NCI-H2171 treated with DMSO at 0.1 percent for 48 hours (cell line): ENCODE measurements around the gene ALDOC.

Source experiments
- DNase-seq: peaks from one replicate; lab custom pipeline; 2025; lab: John Stamatoyannopoulos, UW

ALDOC gene

DNA sequence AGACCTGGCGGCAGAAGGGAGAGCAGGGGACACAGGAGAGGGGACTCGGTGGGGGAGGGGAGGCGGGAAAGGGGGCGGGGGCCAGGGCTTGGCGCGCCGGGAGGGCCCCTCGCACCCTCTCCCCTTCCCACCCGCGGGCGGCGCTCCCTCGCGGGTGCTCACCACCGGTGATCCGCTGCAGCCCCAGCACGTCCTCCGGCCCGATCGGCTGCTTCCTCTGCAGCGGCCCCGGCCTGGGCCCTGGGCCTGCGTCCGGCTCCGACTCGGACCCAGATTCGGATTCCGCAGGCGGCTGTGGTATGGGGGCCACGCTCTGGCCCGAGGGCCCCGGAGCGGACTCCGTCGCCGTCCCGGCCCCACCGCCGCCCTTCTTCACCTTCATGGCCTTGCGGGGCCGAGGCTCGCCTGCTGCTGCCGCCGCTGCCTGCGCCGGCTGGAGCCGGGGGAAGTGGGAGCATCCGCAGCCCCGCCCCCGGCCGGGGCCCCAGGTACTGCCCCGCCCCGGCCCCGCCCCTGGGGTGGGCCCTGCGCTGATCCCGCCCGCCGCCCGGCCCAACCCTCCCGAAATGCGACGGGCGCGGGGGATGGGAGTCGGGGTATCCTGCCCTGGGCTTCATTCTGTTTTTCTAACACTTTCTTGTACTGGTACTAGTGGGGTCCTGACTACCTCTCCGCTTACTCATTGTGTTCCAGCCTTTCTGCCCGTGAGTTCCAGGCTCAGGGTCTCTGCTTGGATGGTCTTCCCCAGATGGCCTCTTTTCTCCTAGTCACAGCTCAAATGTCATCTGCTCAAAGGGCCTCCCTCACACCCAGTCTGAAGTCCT lies 24.3 kb downstream of the ALDOC start, which contains the start of gene UNC119:
Gene UNC119 (minus strand): TSS at position 449 of the 824 bp plus-strand sequence. CDS start 67 bp downstream, at position 382.
- DNase-seq = peak; percentile 91

DNA sequence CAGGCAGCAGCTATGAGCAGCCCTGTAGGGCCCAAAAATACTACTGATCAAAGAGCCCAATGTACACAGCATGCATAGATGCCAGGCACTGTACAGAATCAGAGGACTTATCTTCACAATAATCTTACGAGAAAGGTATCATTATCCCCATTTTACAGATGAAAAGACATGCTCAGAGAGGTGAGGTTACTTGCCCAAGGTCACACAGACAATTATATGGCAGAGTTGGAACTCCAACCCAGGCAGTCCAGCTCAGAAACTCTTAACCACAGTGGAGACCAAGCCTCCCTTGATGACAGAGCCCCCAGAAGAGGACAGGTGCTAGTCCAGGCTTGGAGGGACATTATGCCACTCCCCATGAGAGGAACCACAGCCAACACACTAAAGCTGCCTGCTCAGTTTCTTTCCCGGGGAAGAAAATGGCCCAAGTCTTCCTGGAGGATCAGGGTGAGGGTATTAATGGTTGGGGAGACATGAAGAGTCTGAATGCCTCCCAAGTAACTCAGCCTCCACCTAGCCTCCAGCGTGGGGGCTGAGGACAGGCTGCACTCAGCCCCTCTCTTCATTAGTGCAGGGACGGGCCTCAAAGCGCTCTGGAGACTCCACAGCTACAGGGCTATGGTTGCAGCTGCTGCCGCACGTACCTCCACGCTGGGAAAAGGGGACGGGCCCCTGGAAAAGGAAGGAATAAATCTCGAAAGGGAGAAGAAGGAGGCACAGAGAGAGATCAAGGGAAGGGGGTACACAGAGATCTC lies 25.1 kb downstream of the ALDOC start:
- DNase-seq = no peak

DNA sequence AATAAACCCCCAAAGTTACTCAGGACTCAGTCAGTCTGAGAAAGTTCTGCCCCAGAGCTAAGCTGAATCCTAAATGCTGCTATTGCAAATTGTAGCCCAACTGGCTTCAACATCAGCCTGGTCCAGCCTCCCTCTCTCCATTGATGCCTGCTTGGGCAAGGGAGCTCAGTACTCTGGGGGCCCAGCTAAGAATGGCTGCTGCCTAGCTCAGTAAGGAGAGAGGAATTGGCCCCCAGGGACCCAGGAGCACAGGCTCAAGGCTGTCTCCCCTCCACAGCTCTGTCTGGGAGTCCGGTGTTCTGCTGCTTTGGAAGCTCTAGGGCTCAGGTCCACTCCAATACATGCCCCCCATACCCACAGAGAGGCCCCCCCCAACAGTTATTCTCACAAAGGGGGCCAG lies 25.8 kb downstream of the ALDOC start:
- no peak for DNase-seq

DNA sequence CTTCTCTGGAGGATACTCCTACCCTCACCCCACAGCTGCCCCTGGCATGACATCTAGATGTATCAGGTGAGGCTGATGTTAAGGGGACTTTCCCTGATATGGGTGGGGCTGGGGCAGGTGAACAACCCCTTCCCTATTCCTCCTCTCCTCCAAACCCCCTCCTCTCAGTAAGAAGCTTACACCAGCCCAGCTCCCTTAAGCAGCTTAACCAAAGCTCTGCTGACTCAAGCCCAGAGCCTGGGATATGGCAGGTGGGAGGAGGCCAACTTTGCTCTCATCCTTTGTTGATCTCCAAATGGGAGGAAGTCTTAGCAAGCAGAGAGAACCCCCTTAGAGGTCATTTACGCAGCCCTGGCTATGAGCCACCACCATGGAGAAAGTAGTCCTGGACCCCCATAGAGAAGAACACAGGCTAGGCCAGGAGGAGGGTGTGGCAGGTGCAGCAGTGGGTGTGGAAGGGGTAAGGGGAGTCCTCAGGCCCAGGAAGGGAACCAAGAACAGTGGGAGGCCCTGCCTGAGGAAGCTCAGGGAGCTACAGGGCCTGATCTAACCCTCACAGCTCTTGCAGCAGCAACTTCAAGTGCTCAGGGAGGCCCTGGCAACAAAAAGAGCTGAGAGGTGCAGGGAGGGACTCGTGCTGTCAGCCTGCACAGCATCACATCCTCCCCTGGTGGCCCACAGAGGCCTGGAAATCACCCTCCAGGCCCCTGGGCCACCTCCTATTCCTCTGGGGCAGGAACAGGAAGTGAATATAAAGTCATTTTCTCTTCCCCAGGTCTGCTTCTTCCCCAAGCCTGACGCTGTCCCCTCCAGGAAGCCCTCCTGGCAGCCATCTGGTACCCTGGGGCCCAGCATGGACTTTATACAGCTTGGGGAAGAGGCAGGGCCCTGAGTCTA lies 27.2 kb downstream of the ALDOC start:
- DNase-seq = no peak

DNA sequence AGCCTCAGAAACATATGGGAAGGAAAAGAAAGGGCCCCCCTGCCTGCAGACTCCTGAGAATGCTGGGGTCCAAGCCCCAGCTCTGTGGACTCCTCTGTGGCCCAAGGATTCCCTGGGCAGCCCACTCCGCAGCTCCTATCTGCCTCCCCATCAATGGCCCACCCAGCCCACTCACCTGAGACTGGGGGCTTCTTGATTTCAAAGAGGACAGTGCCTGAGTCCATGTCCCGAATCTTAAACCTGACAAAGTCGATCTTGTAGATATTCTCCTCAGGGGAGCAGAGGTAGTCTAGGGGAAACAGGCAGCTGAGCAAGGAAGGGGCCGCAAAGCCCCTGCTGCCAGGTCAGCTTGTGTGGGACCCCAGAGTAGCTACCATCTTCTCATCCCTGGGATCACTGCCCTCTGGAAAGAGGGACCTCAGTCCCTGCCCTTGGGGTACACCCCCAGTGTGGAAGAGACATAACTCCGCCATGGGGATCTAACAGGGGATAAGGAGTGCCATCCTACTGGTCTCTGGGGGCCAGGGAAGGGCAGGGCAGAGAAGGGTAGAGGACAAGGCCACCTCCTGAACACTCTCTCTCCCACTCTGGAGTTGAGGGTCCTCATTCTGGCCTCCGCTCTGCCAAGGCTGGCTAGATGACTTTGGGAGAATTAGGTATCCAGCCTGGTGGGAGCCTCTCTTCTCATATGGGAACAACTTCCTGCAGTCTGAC lies 28.1 kb downstream of the ALDOC start:
- no peak for DNase-seq

DNA sequence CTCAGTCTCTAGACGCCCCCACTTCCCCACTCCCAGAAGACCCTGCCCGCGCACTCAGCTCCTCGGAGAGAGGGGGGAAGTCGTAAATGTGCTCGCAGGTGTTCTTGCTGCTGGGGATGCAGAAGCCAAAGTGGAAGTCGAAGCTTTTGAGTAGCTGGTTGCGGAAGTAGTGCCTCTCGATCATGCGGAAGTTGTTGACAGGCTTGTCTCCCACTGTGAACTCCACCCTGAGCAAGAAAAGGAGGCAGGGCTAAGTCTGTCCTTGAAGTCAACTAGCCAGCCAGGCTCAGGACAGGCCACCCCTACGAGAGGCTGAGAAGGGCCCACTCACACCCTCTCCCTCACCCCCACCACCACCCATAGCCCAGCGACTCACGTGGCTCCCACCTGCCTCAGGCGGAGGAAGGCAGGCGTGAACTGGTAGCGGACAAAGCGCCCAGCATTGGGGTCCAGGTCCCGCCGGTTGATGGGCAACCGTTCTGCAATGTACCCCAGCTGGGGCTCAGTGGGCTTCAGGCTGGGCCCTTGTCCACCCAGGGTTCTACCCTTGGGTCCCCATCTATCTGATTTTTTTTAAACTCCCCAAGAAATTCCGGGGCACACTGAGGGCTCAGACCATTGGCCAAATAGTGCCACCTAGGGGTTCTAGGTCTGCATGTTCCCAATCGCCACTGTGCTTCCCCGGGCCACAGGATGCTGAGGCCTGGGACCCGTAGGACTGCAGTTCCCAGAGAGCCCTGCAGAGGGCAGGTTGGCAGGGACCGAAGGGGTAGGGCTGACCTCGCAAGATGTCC lies 28.9 kb downstream of the ALDOC start:
- peak; percentile 15 for DNase-seq

DNA sequence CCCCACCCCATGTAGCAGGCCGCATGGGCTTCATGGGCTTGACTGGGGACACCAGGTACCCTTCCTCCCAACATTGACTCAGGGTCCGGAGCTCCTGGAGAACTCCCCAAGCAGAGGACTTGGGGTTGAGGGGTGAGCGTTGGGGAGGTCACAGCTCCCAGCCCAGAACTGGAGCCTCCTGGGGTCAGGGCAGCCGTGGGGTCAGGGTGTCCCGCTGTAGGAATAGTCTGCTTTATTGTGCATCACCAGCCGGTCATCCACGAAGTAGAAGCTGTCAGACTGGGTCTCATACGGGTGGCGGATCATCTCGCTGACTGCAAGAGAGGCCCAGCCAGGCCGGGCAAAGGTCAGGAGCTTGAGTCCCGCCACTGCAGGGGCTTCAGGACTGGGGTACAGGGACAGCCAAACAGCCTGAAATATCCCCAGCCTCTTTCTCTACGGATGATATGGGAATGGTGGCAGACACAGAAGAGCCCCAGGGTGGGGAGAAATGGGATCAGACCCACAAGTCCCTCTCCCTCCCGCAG lies 29.5 kb downstream of the ALDOC start:
- no peak for DNase-seq

DNA sequence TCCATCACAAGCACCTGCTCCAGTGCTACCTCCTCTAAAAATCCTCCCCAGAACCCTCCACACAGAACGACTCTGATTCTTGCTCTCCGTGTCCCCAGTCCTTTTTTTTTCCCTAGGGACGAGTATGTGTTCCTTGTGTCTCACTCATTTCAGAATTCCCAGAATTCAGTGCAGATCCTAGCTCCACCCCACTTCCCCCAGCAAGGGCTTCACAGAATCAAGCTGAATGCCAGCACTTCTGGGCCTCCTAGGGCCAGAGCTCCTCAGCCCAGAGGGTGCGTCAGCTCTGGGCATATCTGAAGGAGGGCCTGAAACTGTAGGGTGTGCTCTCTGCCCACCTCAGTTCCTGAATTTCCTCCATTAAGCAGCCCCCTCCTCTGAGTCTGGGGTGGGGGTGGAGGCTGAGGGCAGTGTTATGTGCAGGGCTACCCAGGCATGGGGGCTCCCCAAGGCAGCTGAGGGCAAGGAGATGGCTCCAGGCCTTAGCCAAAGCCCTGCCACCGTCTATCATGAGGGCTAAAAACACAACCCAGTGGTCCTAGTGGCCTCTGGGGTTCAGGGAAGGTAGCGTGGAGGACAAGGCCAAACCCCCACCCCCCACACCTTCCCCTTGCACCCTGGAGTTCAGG lies 30.8 kb downstream of the ALDOC start:
- DNase-seq = no peak

DNA sequence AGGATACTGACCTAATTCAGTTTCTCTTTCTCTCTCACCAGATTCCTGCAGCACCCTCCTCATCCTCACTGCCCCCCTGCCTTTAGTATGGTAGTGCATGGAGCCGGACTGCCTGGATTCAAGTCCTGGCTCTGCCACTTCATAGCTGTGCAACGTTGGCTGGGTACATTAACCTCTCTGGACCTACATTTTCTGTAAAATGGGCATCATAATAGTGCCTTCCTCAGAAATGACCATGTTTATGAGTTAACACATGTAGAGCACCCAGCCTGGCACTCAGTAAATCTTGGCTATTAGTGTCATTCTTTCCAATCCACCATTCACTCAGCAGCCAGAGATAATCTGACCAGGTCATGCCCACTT lies 31.6 kb downstream of the ALDOC start:
- DNase-seq = no peak

DNA sequence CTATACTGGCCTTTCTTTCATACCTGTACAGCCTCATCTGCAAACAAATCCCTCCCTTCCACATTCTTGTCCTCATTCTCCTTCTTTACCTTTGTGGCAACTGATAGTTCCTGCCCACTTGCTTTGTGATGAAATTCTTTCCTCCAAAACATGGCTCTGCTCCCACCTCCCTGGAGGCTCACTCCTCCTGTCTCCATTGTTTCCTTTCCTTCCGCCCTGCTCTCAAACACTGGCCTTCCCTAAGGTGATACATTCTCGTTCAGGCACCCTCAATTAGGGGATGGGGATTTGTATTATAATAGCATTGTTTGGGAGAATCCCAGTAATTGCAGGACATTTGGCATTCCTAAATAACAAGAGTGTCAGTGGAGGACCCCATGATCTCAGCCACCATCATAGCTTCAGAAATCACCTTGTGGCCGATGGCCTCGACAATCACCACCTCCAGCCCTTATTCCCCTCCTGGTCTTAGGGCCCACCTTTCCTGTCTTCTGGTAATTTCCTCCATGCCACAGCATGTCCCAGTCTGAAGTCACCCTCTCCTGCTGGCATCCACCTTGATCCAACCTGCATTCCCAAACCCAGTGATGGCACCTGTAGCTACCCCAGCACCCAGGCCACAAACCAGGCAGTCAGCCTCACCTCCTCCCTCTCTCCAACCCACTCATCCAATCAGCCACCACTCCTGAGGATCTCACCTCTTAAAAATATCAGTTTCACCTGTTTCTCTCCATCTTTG lies 32.1 kb downstream of the ALDOC start:
- no peak for DNase-seq

DNA sequence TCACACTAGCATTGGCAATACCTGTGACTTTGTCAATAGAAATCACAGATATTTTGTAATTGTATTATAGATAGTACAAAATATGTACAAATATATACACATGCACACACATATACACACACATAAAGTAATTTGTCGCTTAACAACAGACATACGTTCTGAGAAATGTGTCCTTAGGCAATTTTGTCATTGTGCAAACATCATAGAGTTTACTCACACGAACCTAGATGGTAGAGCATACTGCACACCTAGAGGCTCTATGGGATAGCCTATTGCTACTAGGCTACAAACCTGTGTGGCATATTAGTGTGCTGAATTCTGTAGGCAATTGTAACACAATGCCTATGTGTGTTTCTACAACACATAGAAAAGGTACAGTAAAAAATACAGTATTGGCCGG lies 35.3 kb downstream of the ALDOC start:
- DNase-seq = no peak

DNA sequence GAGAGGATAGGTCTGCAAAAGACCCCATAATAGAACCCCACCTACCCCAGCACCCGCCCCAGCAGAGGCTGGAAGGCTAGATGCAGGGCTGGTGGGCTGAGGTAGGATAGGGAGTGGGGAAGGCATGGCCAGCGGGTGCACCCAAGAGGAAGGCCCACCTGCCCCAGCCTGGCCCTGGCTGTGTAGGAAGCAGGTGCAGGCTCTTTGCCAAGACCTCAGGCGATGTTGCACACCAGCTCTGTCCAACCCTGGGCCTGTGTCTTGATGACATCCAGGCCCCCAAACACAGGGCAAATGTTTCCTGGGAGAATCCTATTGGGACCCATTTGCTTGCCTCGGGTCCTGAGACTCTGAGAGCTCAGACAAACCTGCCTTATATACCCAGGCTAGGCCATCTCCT lies 36.5 kb downstream of the ALDOC start:
- no peak for DNase-seq

DNA sequence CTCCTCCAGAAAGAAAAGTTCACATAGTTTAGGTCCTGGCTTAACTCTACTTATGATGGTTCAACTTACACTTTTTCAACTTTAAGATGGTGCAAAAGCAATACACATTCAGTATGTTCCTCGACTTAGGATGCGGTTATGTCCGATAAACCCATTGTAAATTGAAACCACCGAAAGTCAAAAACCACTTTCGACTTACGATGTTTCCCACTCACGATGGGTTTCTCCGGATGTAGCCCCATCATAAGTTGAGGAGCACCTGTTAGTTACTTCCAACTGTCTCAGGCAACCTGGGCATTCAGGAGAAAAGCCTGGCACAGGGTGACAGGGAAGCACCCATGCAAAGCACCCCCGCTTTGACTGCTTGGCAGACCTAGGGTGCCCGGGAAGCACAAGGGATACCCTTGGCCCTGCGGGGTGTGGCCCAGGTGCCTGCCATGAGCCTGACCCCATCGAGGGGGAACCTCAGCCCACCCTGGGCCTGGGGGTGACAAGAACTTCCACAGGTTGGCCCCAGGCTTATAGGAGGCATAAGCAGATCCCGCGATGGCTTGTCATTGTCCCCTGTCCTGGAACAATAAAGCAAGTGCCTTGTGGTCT lies 38.3 kb downstream of the ALDOC start:
- no peak for DNase-seq

DNA sequence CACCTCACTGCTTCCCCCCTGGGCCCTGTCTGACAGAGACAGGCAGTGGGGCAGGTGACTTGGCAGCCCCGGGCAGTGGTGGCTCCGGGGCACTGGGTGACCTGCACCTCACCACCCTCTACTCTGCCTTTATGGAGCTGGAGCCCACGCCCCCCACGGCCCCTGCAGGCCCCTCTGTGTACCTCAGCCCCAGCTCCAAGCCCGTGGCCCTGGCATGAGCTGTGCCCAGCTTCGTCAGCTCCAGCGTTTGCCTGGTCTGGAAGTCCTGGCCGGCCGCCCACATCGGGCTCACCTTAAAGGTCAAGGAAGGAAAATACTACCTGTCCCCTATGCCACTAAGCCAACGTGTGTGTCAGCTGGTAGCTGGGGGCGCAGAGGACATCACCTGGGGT lies 39.5 kb downstream of the ALDOC start:
- no peak for DNase-seq

DNA sequence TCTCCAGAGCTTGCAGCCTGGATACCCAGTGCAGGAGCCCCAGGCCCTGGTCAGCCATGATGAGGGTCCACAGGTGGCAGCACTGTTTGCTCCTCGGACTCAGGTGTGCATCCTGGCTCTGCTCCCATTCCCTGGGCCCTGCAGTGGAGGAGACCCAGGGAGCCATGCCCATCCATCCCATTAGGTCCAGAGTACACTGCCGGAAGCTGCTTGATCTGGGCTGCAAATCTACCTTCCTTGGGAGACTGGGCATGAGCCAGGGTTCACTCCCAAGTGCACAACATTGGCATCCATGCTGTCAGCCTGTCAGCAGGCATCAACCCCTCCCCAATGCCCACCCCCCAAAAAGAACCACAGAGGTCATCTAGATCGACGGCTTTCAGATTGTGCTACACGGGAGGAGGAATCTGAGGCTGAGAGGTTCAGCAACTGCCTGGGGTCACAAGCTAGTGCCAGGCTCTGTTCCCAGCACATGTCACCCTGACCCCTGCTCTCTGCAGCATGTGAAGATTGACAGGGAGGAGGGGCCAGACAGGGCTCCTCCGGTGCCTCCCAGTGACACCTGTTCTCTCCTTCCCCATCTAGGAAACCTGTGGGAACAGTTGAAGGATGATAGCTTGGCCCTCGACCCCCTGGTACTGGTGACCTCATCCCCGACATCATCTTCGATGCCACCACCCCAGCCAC lies 40.0 kb downstream of the ALDOC start:
- DNase-seq = no peak

DNA sequence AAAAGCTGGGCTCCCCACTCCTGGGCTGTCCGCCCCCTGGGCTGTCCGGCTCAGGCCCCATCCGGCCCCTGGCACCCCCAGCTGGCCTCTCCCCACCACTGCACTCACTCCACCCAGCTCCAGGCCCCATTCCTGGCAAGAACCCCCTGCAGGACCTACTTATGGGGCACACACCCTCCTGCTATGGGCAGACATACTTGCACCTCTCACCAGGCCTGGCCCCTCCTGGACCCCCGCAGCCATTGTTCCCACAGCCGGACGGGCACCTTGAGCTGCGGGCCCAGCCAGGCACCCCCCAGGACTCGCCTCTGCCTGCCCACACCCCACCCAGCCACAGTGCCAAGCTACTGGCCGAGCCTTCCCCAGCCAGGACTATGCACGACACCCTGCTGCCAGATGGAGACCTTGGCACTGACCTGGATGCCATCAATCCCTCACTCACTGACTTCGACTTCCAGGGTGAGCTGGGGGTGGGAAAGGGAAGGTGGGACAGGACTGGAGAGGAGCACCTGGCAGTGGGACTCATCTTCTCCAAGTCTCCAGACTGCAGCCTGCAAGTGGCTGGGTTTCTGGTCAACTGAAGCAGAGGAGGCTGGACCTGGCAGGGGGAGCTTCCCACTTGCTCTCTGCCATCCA lies 41.8 kb downstream of the ALDOC start:
- no peak for DNase-seq

DNA sequence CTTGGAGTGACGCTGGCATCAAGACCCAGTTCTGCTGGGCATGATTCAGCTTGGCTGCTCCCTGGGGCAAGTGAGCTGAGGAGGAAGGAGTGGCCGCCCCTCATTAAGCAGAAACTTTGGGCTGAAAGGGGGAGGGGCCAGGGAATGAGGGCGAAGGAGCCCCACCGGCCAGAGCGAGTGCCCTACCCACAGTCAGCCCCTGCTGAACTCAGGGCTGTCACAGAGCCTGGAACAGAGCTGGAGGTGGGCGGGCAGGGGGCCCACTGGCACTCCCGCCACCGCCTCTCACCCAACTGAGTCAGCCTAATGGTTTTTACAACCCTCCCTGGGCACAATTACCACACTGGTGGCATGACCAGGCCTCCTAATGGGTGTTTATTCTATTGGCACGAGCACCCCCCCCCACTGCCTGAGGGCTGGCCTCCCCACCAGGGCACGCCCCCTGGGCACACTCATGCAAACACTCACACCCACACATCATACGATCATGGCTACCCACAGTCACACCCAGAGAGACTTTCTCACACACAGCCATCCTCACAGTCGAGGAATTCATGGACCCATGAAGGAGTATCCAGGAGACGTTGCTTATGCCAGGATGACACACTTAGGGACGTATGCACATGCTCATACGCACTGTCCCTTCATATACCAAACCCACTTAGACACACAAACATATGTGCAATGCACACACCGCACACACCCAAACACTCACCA lies 43.4 kb downstream of the ALDOC start:
- DNase-seq = no peak
